ACC112 (cell line): ENCODE data around the gene IFI27L1.

Source experiments
- H2AFZ ChIP-seq: fragments of 200-600 bp; sonication (generic); one replicate; pipeline ENCODE4 v1.6.0; 2017; ENCODE audit warnings: antibody characterized with exemption, low read length; ENCODE audit not compliant: unreplicated experiment
- H3K27ac ChIP-seq: fragments of 200-600 bp; sonication (generic); 2 replicates; pipeline ENCODE4 v1.5.1; 2014; ENCODE audit warnings: low read depth, mild to moderate bottlenecking, antibody characterized with exemption, low read length, moderate library complexity
- H3K27me3 ChIP-seq: fragments of 200-600 bp; sonication (generic); 2 replicates; pipeline ENCODE4 v1.6.1; 2014; ENCODE audit warnings: mild to moderate bottlenecking, antibody characterized with exemption, low read length, moderate library complexity, mixed read lengths; ENCODE audit not compliant: insufficient read depth
- H3K36me3 ChIP-seq: fragments of 200-600 bp; sonication (generic); 2 replicates; pipeline ENCODE4 v1.6.1; 2016; ENCODE audit warnings: mild to moderate bottlenecking, antibody characterized with exemption, low read length, moderate library complexity, mixed read lengths; ENCODE audit not compliant: insufficient read depth
- H3K4me1 ChIP-seq: fragments of 200-600 bp; sonication (generic); one replicate; pipeline ENCODE4 v1.6.1; 2016; ENCODE audit warnings: low read length, mixed read lengths; ENCODE audit not compliant: insufficient read depth, unreplicated experiment, control insufficient read depth
- H3K4me3 ChIP-seq: fragments of 200-600 bp; sonication (generic); 2 replicates; pipeline ENCODE4 v1.5.1; 2014; ENCODE audit warnings: mild to moderate bottlenecking, low read depth, low read length
- H3K79me2 ChIP-seq: fragments of 200-600 bp; sonication (generic); one replicate; pipeline ENCODE4 v1.6.0; 2016; ENCODE audit warnings: low read length; ENCODE audit not compliant: control insufficient read depth, unreplicated experiment, insufficient read depth

Gene IFI27L1

GRCh38 chr14:94103554-94104150, 22.5 kb downstream of the IFI27L1 start:
- H3K27me3 ChIP-seq = no peaks in the 10 kb centered on the region
- no peaks in the 10 kb centered on the region for H3K79me2 ChIP-seq
- H3K4me3 ChIP-seq = no peak overlapping the region
- H3K4me1 ChIP-seq = peaks cover 11% of the 10 kb centered on the region
- H3K36me3 ChIP-seq = no peaks in the 10 kb centered on the region
- H3K27ac ChIP-seq = no peak overlapping the region
- no peak overlapping the region for H2AFZ ChIP-seq

GRCh38 chr14:94104731-94105130, 23.6 kb downstream of the IFI27L1 start:
- Histone ChIP-seq H3K79me2 (no peaks in the 10 kb centered on the region), H2AFZ (no peak overlapping the region), H3K4me1 (peaks cover 12% of the 10 kb centered on the region), H3K27me3 (no peaks in the 10 kb centered on the region), H3K36me3 (no peaks in the 10 kb centered on the region), H3K27ac (no peak overlapping the region), H3K4me3 (no peak overlapping the region)

- H2AFZ ChIP-seq = no peak overlapping the region
- no peaks in the 10 kb centered on the region for H3K36me3 ChIP-seq
- H3K27me3 ChIP-seq = no peaks in the 10 kb centered on the region
- peaks cover 38% of the 10 kb centered on the region for H3K4me1 ChIP-seq
- peak overlapping the region; percentile 64 for H3K27ac ChIP-seq
- peaks cover 24% of the 10 kb centered on the region for H3K79me2 ChIP-seq
- H3K4me3 ChIP-seq = no peak overlapping the region
Observed at GRCh38 chr14:94109915-94110250, 28.8 kb downstream of the IFI27L1 start.

GRCh38 chr14:94110552-94111181, 29.6 kb downstream of the IFI27L1 start, which contains the start of gene IFI27:
Gene IFI27, plus strand, starts transcription at chr14:94110736.
- H3K36me3 ChIP-seq = no peaks in the 10 kb centered on the region
- no peaks in the 10 kb centered on the region for H3K27me3 ChIP-seq
- no peak within 1 kb of the TSS for H2AFZ ChIP-seq
- H3K4me3 ChIP-seq = peak within 1 kb of the TSS; percentile 79
- peak within 1 kb of the TSS; percentile 64 for H3K27ac ChIP-seq
- H3K4me1 ChIP-seq = peaks cover 42% of the 10 kb centered on the region
- H3K79me2 ChIP-seq = peaks cover 24% of the 10 kb centered on the region

GRCh38 chr14:94111276-94112095, 30.4 kb downstream of the IFI27L1 start:
- Histone ChIP-seq H3K79me2 (peaks cover 24% of the 10 kb centered on the region), H3K4me3 (peak overlapping the region; percentile 79), H2AFZ (no peak overlapping the region), H3K27ac (peak overlapping the region; percentile 64; the same call in 1 of the 2 replicates), H3K36me3 (no peaks in the 10 kb centered on the region), H3K4me1 (peaks cover 42% of the 10 kb centered on the region), H3K27me3 (no peaks in the 10 kb centered on the region)

GRCh38 chr14:94112513-94113063, 31.5 kb downstream of the IFI27L1 start:
- Histone ChIP-seq H3K27ac (no peak overlapping the region), H3K4me3 (peak overlapping the region; percentile 79), H3K79me2 (peaks cover 24% of the 10 kb centered on the region), H2AFZ (no peak overlapping the region), H3K4me1 (peaks cover 42% of the 10 kb centered on the region), H3K27me3 (no peaks in the 10 kb centered on the region), H3K36me3 (no peaks in the 10 kb centered on the region)

- Histone ChIP-seq H3K27ac (no peak overlapping the region), H3K79me2 (peaks cover 24% of the 10 kb centered on the region), H3K27me3 (no peaks in the 10 kb centered on the region), H3K36me3 (no peaks in the 10 kb centered on the region), H3K4me1 (peaks cover 42% of the 10 kb centered on the region), H2AFZ (no peak overlapping the region), H3K4me3 (0 out of 2 replicates have a peak overlapping the region, but pooled peaks have one; percentile 79)
Observed at GRCh38 chr14:94113073-94113472, 32.0 kb downstream of the IFI27L1 start.

GRCh38 chr14:94113490-94113889, 32.4 kb downstream of the IFI27L1 start:
- Histone ChIP-seq H3K36me3 (no peaks in the 10 kb centered on the region), H3K4me3 (no peak overlapping the region), H3K79me2 (peaks cover 24% of the 10 kb centered on the region), H3K4me1 (peaks cover 42% of the 10 kb centered on the region), H2AFZ (no peak overlapping the region), H3K27ac (no peak overlapping the region), H3K27me3 (no peaks in the 10 kb centered on the region)

- H3K4me1 ChIP-seq = peaks cover 42% of the 10 kb centered on the region
- H2AFZ ChIP-seq = no peak overlapping the region
- no peaks in the 10 kb centered on the region for H3K27me3 ChIP-seq
- no peaks in the 10 kb centered on the region for H3K36me3 ChIP-seq
- H3K4me3 ChIP-seq = no peak overlapping the region
- H3K79me2 ChIP-seq = peaks cover 24% of the 10 kb centered on the region
- H3K27ac ChIP-seq = no peak overlapping the region
Observed at GRCh38 chr14:94113908-94114588, 32.9 kb downstream of the IFI27L1 start.

GRCh38 chr14:94114589-94115057, 33.5 kb downstream of the IFI27L1 start:
- peak overlapping the region; percentile 8; the same call in 1 of the 2 replicates for H3K4me3 ChIP-seq
- H3K27ac ChIP-seq = no peak overlapping the region
- no peaks in the 10 kb centered on the region for H3K27me3 ChIP-seq
- H3K36me3 ChIP-seq = no peaks in the 10 kb centered on the region
- H2AFZ ChIP-seq = no peak overlapping the region
- peaks cover 24% of the 10 kb centered on the region for H3K79me2 ChIP-seq
- H3K4me1 ChIP-seq = peaks cover 42% of the 10 kb centered on the region
